OCI-LY7 (cell line): Measurements from ENCODE around the gene IRF2BP1. TPM values are rescaled to one million over a fixed set of nuclear protein-coding genes. Genes with fewer than 3 reads are reported as not detected.

Experiments used
- BruUV-seq: library from RNA; stranded (reverse); fragments of 400-500 nt; replicated peaks from 2 replicates; lab custom pipeline; 2021; lab: Mats Ljungman, UMichigan
- CTCF ChIA-PET: fragments of 300-600 bp; sonication (Branson Sonifier 250); formaldehyde crosslinking; loops from one replicate; lab custom pipeline; 2022; ENCODE audit warnings: antibody characterized with exemption; ENCODE audit not compliant: unreplicated experiment; lab: Charles Lee
- POLR2A ChIA-PET: fragments of 300-600 bp; sonication (Branson Sonifier 250); formaldehyde crosslinking; loops from one replicate; lab custom pipeline; 2022; ENCODE audit warnings: antibody characterized with exemption; lab: Charles Lee
- DNase-seq: peaks from one replicate; pipeline ENCODE4 v3.0.0-alpha.2; 2015; ENCODE audit warnings: low spot score
- H2AFZ ChIP-seq: fragments of 200-600 bp; sonication (generic), shearing (Covaris generic); 2 replicates; pipeline ENCODE4 v1.6.1; 2014; ENCODE audit warnings: mild to moderate bottlenecking, antibody characterized with exemption, low read length, moderate library complexity
- H3K27ac ChIP-seq: fragments of 200-600 bp; sonication (generic); 2 replicates; pipeline ENCODE4 v1.5.1; 2014; ENCODE audit warnings: mixed run types, low read depth, mild to moderate bottlenecking, moderate library complexity, low read length, inconsistent platforms; ENCODE audit not compliant: poor library complexity, severe bottlenecking
- H3K36me3 ChIP-seq: fragments of 200-600 bp; sonication (generic); 2 replicates; pipeline ENCODE4 v1.6.1; 2014; ENCODE audit warnings: mild to moderate bottlenecking, antibody characterized with exemption, low read length, moderate library complexity, mixed read lengths; ENCODE audit not compliant: insufficient read depth
- H3K4me1 ChIP-seq: fragments of 200-600 bp; sonication (generic); 2 replicates; pipeline ENCODE4 v1.5.1; 2014; ENCODE audit warnings: mild to moderate bottlenecking, low read length; ENCODE audit not compliant: insufficient read depth, poor library complexity, severe bottlenecking
- H3K4me2 ChIP-seq: fragments of 200-600 bp; sonication (generic); 2 replicates; pipeline ENCODE4 v1.6.1; 2014; ENCODE audit warnings: mild to moderate bottlenecking, low read length
- H3K4me3 ChIP-seq: fragments of 200-600 bp; sonication (generic); 2 replicates; pipeline ENCODE4 v1.5.1; 2014; ENCODE audit warnings: mild to moderate bottlenecking, low read depth, low read length; ENCODE audit not compliant: poor library complexity, severe bottlenecking
- H3K79me2 ChIP-seq: fragments of 200-600 bp; sonication (generic); 2 replicates; pipeline ENCODE4 v1.6.1; 2016; ENCODE audit warnings: low read depth, mild to moderate bottlenecking, low read length, moderate library complexity, mixed read lengths; ENCODE audit not compliant: insufficient read depth
- H3K9me2 ChIP-seq: fragments of 200-600 bp; sonication (generic); 2 replicates; pipeline ENCODE4 v1.6.1; 2016; ENCODE audit warnings: mild to moderate bottlenecking, low read length, mixed read lengths; ENCODE audit not compliant: insufficient read depth
- H3K9me3 ChIP-seq: fragments of 200-600 bp; sonication (generic); 2 replicates; pipeline ENCODE4 v1.6.1; 2014; ENCODE audit warnings: mild to moderate bottlenecking, mixed run types, low read length, mixed read lengths
- H4K20me1 ChIP-seq: fragments of 200-600 bp; sonication (generic); 2 replicates; pipeline ENCODE4 v1.6.1; 2014; ENCODE audit warnings: mild to moderate bottlenecking, antibody characterized with exemption, low read length, moderate library complexity, mixed read lengths; ENCODE audit not compliant: insufficient read depth
- CTCF ChIP-seq: fragments of 200-600 bp; sonication (generic); conservative IDR thresholded peaks from 2 replicates; pipeline ENCODE4 v1.5.1; 2014; ENCODE audit warnings: mild to moderate bottlenecking, antibody characterized with exemption, low read length, moderate library complexity, mixed read lengths
- EZH2phosphoT487 ChIP-seq: fragments of 200-600 bp; sonication (generic); IDR thresholded peaks from 2 replicates; pipeline ENCODE4 v1.6.1; 2018; ENCODE audit warnings: low read depth, borderline replicate concordance, mild to moderate bottlenecking, mixed run types, antibody characterized with exemption, low read length, moderate library complexity, mixed read lengths
- intact Hi-C: fragments of 100-400 bp; cut with micrococcal nuclease; formaldehyde crosslinking; loops from one replicate; pipeline ENCODE4 v1.10.0; 2022; ENCODE audit not compliant: unreplicated experiment
- total RNA-seq, 2 experiments: library from RNA; depleted of rRNA in 1 of 2; stranded (reverse); fragments of >200 nt in 1 of 2; shearing (Covaris generic) in 1 of 2; gene quantifications; 2 replicates each; pipeline ENCODE4 v1.2.3, GENCODE V29; 2014 to 2022

IRF2BP1 gene
- total RNA-seq, 2 experiments from 2014 or later: 25.4 to 53.5 TPM

- CTCF ChIA-PET: interaction anchor here (1.8 kb wide), 1 partner anchor 44 kb away, joined by 3 read pairs; no protein-coding TSS in a partner anchor
- peak overlapping the region; percentile 82 for H3K4me3 ChIP-seq
- intact Hi-C loops: no loop called here
These were observed 25.3 kb downstream of the IRF2BP1 start for GRCh38 chr19:45860359-45861259.

GRCh38 chr19:45854167-45854778, 31.7 kb downstream of the IRF2BP1 start:
- Histone ChIP-seq H3K27ac (no peak overlapping the region), H3K9me2 (no peaks in the 10 kb centered on the region), H3K36me3 (peaks cover 82% of the 10 kb centered on the region), H3K9me3 (no peaks in the 10 kb centered on the region), H2AFZ (no peak overlapping the region), H3K4me2 (no peak overlapping the region), H3K79me2 (peaks cover 14% of the 10 kb centered on the region; the same call in 1 of the 2 replicates), H4K20me1 (no peaks in the 10 kb centered on the region), H3K4me3 (no peak overlapping the region), H3K4me1 (no peaks in the 10 kb centered on the region)
- BruUV-seq: no TSS peak
- CTCF ChIA-PET: no interaction called here
- TF ChIP-seq EZH2phosphoT487 (no peak), CTCF (no peak)
- DNase-seq: no peak
- intact Hi-C loops: no loop called here
- POLR2A ChIA-PET: no interaction called here

More at GRCh38 chr19:45860359-45861259, 25.3 kb downstream of the IRF2BP1 start:
- Histone ChIP-seq H3K9me2 (no peaks in the 10 kb centered on the region), H3K4me2 (peak overlapping the region; percentile 78), H3K4me1 (peaks cover 20% of the 10 kb centered on the region), H3K9me3 (no peaks in the 10 kb centered on the region), H4K20me1 (no peaks in the 10 kb centered on the region), H3K27ac (peak overlapping the region; percentile 83), H3K36me3 (peaks cover 37% of the 10 kb centered on the region), H2AFZ (no peak overlapping the region), H3K79me2 (peaks cover 39% of the 10 kb centered on the region)
- BruUV-seq: no TSS peak
- DNase-seq: no peak
- POLR2A ChIA-PET: interaction anchor here (0.6 to 0.7 kb wide), 3 partner anchors 14 to 1053 kb away, joined by 4 read pairs; no protein-coding TSS in a partner anchor
- no peak for TF ChIP-seq EZH2phosphoT487
- TF ChIP-seq CTCF: no peak
